ENCODE measurements around the gene TEKT3. TPM values are rescaled to one million over a fixed set of nuclear protein-coding genes. Genes with fewer than 3 reads are reported as not detected.

TEKT3 gene
- total RNA-seq, 3 donors from 2014 or later, result 2.5 to 2.6 TPM; not detected in 1

DNA sequence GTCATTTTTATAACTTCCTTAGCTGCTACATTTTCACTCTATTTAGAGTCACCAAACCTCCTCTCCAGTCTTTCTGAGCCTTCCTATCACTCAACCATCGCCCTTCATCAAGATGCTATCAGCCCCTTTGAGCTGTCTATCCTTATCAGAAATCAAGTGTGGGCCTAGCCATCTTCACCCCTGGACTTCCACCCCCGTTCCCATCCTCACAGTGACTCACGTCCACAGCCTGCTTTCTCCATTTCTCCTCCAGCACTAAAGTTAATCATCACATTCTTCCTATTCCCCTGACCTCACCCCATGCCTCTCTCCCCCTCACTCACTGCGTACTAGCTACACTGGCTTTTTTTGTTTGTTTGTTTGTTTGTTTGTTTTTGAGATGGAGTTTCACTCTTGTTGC, 2.4 kb upstream of the TEKT3 start:
- Histone ChIP-seq H3K27ac (no peak overlapping the region), H3K36me3 (no peaks in the 10 kb centered on the region), H3K27me3 (no peaks in the 10 kb centered on the region), H3K4me3 (no peak overlapping the region), H3K4me1 (no peaks in the 10 kb centered on the region), H3K9me3 (no peaks in the 10 kb centered on the region)
- DNase-seq (ENCODE audit: low spot score in 2 of 2), result no peak
- no peak for TF ChIP-seq POLR2A (IDR thresholded peaks at IDR 0.05)
- no peak for TF ChIP-seq CTCF (IDR thresholded peaks at IDR 0.05)
- no peak for TF ChIP-seq POLR2AphosphoS5 (IDR thresholded peaks at IDR 0.05)
- intact Hi-C loops (cut with DNase I; ENCODE audit: low total_unique reads), result no loop called here

DNA sequence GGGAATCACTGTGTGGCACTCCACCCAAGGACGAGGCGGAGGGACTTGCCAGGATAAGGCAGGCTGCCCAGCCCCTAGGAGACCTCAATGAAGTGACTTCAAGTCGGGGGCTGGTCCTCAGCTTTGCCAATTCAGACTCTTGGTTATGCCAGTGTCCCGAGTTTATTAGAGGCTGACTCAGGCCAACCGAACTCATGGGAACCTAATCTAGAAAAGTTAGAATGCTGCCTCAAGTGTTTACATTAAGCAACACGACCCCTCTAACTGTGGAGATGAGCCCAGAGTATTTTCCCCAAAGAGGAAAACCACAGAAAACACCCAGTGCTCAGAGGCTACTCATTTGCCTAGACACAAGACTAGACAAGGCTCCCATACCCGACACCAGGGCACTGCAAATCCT, 1.1 kb upstream of the TEKT3 start:
- no peaks in the 10 kb centered on the region for H3K36me3 ChIP-seq
- no peak for DNase-seq (ENCODE audit: low spot score in 2 of 2)
- H3K27me3 ChIP-seq, result no peaks in the 10 kb centered on the region
- no peaks in the 10 kb centered on the region for H3K9me3 ChIP-seq
- H3K27ac ChIP-seq, result no peak overlapping the region
- no peaks in the 10 kb centered on the region for H3K4me1 ChIP-seq
- intact Hi-C loops (cut with DNase I; ENCODE audit: low total_unique reads), result no loop called here
- TF ChIP-seq POLR2AphosphoS5 (IDR thresholded peaks at IDR 0.05), result no peak
- no peak for TF ChIP-seq CTCF (IDR thresholded peaks at IDR 0.05)
- no peak for TF ChIP-seq POLR2A (IDR thresholded peaks at IDR 0.05)
- no peak overlapping the region for H3K4me3 ChIP-seq

GRCh38 chr17:15341966-15342365, 569 bp upstream of the TEKT3 start:
- peak overlapping the region in 1 of 2 donors; percentile 56 for H3K27ac ChIP-seq
- DNase-seq (ENCODE audit: low spot score in 2 of 2), result no peak
- H3K9me3 ChIP-seq, result no peaks in the 10 kb centered on the region
- H3K36me3 ChIP-seq, result no peaks in the 10 kb centered on the region
- H3K4me1 ChIP-seq, result no peaks in the 10 kb centered on the region
- intact Hi-C loops (cut with DNase I; ENCODE audit: low total_unique reads), result no loop called here
- TF ChIP-seq POLR2AphosphoS5 (IDR thresholded peaks at IDR 0.05) (no peak), POLR2A (IDR thresholded peaks at IDR 0.05) (no peak), CTCF (IDR thresholded peaks at IDR 0.05) (no peak)
- no peaks in the 10 kb centered on the region for H3K27me3 ChIP-seq
- H3K4me3 ChIP-seq, result peak overlapping the region; percentile 53 to 72 (median 56)

DNA sequence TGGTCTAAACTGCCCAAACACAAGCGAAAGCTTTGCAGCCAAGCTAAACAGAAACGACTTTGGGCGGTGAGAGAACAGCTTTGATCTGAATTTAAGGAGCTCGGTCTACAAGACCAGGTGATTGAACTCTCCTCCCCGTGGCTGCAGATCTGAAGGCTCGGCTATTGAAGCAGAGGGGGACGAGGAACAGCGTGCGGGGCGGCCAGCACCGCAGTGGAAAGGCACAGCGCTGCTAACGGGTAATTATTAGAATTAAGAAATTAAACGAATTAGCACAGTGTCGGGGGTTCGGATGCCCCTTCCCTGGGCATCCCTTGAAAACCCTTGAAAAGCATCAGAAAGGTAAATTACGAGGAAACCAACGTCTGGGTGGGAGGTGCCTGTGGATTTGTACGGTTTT, 431 bp downstream of the TEKT3 start:
- TF ChIP-seq POLR2A (IDR thresholded peaks at IDR 0.05) (no peak), CTCF (IDR thresholded peaks at IDR 0.05) (no peak), POLR2AphosphoS5 (IDR thresholded peaks at IDR 0.05) (no peak)
- intact Hi-C loops (cut with DNase I; ENCODE audit: low total_unique reads), result no loop called here
- H3K27ac ChIP-seq, result peak overlapping the region in 1 of 2 donors; percentile 1

GRCh38 chr17:15335446-15335845, 6.0 kb downstream of the TEKT3 start:
- intact Hi-C loops (cut with DNase I; ENCODE audit: low total_unique reads), result no loop called here
- DNase-seq (ENCODE audit: low spot score in 2 of 2), result no peak
- Histone ChIP-seq H3K4me3 (no peak overlapping the region), H3K4me1 (no peaks in the 10 kb centered on the region), H3K27me3 (no peaks in the 10 kb centered on the region), H3K27ac (no peak overlapping the region), H3K9me3 (no peaks in the 10 kb centered on the region), H3K36me3 (no peaks in the 10 kb centered on the region)
- TF ChIP-seq POLR2AphosphoS5 (IDR thresholded peaks at IDR 0.05), result no peak
- no peak for TF ChIP-seq POLR2A (IDR thresholded peaks at IDR 0.05)
- no peak for TF ChIP-seq CTCF (IDR thresholded peaks at IDR 0.05)

More for the DNA sequence above, 431 bp downstream of the TEKT3 start:
- DNase-seq (ENCODE audit: low spot score in 2 of 2), result no peak
- no peaks in the 10 kb centered on the region for H3K9me3 ChIP-seq
- H3K4me3 ChIP-seq, result peak overlapping the region; percentile 53 to 72 (median 56)
- H3K27me3 ChIP-seq, result no peaks in the 10 kb centered on the region
- H3K36me3 ChIP-seq, result no peaks in the 10 kb centered on the region
- H3K4me1 ChIP-seq, result no peaks in the 10 kb centered on the region
